ENCODE results near the gene MEIOB.
"Not testable (repeated sequence)": the region's sequence is repeated elsewhere in the genome, so short reads cannot be mapped to it uniquely, and the experiment has no call there.

Gene MEIOB

GRCh38 chr16:1877089-1877488 lies 5.1 kb upstream of the MEIOB start:
- no peak overlapping the region for H3K4me3 ChIP-seq (ENCODE audit: control insufficient read depth, low read depth, low read length)
- TF ChIP-seq, protein P1, sequence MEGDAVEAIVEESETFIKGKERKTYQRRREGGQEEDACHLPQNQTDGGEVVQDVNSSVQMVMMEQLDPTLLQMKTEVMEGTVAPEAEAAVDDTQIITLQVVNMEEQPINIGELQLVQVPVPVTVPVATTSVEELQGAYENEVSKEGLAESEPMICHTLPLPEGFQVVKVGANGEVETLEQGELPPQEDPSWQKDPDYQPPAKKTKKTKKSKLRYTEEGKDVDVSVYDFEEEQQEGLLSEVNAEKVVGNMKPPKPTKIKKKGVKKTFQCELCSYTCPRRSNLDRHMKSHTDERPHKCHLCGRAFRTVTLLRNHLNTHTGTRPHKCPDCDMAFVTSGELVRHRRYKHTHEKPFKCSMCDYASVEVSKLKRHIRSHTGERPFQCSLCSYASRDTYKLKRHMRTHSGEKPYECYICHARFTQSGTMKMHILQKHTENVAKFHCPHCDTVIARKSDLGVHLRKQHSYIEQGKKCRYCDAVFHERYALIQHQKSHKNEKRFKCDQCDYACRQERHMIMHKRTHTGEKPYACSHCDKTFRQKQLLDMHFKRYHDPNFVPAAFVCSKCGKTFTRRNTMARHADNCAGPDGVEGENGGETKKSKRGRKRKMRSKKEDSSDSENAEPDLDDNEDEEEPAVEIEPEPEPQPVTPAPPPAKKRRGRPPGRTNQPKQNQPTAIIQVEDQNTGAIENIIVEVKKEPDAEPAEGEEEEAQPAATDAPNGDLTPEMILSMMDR (conservative IDR thresholded peaks at IDR 0.05; ENCODE audit: control insufficient read depth, insufficient read depth, low read depth, low read length): no peak
- DNase-seq (ENCODE audit: low read depth): no peak

- TF ChIP-seq, protein P1 (conservative IDR thresholded peaks at IDR 0.05; ENCODE audit: control insufficient read depth, insufficient read depth, low read depth, low read length): no peak
- no peak for DNase-seq (ENCODE audit: low read depth)
- H3K4me3 ChIP-seq (ENCODE audit: control insufficient read depth, low read depth, low read length): no peak overlapping the region
Measured at GRCh38 chr16:1876468-1876867, 4.5 kb upstream of the MEIOB start.

- H3K4me3 ChIP-seq (ENCODE audit: control insufficient read depth, low read depth, low read length); DNase-seq (ENCODE audit: low read depth): not testable (repeated sequence)
Measured at GRCh38 chr16:1876066-1876465, 4.1 kb upstream of the MEIOB start.

DNA sequence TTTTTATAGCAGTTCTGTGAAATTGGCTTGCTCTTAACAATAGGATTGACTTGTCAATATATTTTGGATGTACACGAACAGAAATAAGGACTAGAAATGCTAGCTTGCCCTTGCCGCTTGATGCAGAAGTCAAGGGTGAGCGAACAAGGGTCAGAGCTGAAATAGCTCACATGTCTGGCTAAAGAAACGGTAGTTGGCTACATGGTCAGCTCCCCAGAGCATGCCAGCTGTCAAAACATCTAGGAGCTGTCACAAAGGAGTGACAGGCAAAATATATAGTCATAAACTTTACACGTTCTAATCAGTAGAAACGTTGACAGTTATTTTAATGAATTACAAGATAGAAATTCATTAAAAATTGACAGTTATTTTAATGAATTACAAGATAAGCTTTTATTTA lies 2.9 kb upstream of the MEIOB start:
- DNase-seq (ENCODE audit: low read depth): no peak
- H3K4me3 ChIP-seq (ENCODE audit: control insufficient read depth, low read depth, low read length): no peak overlapping the region
- TF ChIP-seq, protein P1 (conservative IDR thresholded peaks at IDR 0.05; ENCODE audit: control insufficient read depth, insufficient read depth, low read depth, low read length): no peak

GRCh38 chr16:1870365-1871082 lies 1.4 kb downstream of the MEIOB start:
- TF ChIP-seq, protein P1 (conservative IDR thresholded peaks at IDR 0.05; ENCODE audit: control insufficient read depth, insufficient read depth, low read depth, low read length): no peak
- H3K4me3 ChIP-seq (ENCODE audit: control insufficient read depth, low read depth, low read length): no peak overlapping the region
- peak; percentile 79 for DNase-seq (ENCODE audit: low read depth)

- TF ChIP-seq, protein P1 (conservative IDR thresholded peaks at IDR 0.05; ENCODE audit: control insufficient read depth, insufficient read depth, low read depth, low read length): no peak
- DNase-seq (ENCODE audit: low read depth): no peak
- H3K4me3 ChIP-seq (ENCODE audit: control insufficient read depth, low read depth, low read length): no peak overlapping the region
Measured at GRCh38 chr16:1865902-1866690, 5.9 kb downstream of the MEIOB start.
